GM21367 (cell line): ENCODE measurements around the gene FLCN.

Experiments
- ATAC-seq: cut with Tn5 transposase; IDR thresholded peaks from one replicate; pipeline ENCODE4 v1.9.1; 2021; ENCODE audit not compliant: unreplicated experiment

Gene FLCN

DNA sequence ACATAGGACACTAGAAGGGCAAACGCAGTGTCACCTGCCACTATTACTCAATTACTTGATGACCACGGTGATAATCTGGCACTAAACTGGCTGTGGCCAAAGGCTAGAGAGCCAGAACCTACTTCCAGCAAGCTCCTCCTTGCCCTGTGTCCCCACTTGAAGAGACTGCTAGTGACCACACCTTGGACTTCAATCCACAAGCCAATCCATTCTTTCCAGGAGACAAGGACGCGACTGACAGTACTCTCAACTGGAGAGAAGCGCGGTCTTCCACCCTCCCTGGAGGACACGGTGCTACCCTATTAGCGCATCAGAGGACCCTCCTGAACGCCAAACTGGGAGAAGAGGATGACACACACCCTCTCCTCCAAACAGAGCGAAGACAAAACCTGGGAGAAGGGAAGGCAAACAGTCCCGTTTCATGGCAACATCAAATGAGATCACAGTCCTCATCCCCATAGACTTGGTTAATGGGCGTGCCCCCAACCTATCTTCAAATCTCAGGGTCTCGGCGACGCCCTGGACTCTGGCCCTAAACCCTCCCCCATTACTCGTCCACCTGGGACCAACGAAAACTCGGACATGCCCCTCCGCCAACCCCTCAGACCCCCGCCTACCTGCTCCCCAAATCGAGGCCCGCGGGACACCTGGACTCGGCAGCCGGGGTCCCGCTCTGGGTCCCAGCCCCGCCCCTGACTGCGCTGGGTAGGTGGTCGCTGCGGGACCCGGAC lies 508 bp downstream of the FLCN start:
- ATAC-seq: no peak

DNA sequence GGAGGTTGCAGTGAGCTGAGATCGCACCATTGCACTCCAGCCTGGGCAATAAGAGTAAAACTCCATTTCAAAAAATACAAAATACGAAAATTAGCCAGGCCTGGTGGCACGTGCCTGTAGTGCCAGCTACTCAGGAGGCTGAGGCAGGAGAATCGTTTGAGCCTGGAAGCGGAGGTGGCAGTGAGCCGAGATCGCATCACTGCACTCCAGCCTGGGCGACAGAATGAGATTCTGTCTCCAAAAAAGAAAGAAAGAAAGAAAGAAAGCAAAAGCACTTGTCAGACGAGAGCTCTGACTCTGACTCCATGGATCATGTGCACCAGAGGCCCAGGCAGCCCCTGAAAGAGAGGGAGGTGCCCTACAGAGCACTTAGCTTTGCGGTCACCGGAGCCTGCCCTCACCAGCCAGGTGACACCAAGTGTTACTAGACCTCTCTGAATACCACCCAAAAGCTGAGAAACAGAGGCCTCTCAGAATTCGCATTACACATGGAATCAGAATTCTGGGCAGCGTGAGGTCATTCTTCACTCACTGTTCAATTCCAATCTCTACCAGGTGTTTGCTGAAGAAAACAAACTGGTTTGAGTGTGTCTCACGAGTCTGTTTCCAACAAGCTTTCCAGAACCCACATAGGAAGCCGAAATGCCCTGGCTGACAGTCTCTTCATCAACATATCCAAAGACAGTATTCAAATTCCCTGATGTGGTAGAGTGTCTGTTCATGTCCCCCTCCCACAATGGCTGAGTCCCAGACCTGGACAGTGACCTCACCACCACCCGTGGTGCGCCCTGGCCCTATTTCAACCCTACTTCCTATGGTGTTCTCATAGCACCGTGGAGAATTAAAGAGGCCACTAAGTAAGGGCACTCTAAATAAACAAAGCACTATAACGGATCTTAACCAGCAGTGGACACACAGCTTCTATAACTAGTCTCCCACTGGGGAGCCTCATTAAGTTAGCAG lies 1.5 kb downstream of the FLCN start:
- no peak for ATAC-seq

DNA sequence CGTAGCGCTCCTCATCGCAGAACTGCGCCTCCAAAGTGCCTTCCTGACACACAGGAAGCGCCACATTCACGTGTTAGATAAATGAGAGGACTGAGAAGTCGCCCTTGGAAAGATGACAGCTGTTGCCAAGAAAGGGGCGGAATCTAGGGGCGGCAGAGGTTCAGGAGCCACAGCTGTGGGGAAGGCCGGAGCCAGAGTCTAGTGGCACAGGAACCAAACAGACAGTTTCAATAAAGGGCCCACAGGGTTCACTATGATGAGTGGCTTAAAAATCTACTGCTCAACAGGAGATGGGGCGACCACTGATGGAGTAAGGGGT lies 4.7 kb downstream of the FLCN start:
- ATAC-seq: no peak

DNA sequence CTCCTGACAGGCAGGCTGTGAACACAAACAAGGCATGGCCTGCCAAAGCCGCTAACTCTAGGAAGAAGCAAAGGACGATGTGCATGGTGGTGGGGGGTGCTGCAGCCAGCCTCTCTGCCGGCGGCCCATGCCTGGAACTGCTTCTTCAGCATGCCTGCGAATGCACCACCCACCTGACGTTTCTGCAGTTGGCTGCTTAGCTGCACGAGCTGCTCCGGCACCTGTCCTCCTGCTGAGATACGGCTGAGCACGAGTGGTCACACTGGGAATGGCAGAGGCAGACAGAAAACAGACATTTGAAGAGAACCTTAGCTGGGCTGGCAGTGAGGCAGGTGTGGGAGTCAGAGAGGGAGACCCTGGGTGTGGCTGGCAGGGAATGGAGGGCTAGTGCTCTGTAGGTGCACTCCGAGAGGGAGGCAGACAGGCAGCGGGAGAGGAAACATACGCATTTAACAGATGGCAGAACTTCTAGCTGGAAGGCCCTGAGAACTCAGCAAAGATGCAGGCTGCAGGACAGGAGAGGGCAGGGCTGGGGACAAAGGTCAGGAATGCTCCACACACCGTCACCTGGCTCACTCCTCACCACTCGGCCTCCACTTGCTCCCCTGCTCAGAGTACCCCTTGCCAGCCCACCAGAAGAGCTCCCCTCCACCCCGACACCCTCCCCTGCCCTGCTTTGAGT lies 5.2 kb downstream of the FLCN start:
- no peak for ATAC-seq

DNA sequence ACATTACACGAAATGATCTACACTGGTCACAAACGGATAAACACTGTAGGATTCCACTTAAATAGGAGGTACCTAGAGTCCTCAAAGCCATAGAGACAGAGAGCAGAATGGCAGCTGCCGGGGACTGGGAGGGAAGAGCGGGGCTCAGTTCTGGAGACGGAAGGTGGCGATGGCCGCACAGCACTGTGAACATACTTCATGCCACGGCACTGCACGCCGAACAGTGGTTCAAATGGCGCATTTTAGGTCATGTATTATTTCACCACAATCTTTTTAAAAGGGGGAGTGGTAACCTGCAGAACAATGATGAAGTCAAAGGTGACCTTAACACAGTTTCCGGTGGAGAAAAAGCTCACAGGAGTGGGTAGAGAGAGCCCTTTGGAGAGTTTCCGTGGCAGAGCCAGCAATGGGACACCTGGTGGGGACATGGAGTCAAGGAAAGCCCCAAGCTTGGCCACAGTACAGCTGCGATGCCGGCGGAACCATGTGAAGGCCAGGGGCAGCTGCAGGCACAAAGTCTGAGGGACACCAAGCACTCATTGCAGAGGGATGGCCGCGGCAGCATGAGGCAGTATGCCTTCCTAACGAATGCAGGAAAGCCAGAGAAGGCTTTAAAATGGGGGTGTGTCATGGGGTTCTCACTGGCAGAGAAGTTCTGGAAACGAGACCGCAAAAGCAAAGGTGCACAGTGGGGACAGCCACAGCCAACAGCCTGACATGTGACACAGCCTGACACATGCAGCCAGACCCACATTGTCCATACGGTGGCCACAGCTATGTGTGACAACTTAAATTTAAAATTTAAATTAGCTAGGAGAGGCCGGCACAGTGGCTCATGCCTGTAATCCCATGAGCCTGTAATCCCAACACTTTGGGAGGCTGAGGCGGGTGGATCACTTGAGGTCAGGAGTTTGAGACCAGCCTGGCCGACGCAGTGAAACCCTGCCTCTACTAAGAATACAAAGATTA lies 7.3 kb downstream of the FLCN start:
- ATAC-seq: no peak

DNA sequence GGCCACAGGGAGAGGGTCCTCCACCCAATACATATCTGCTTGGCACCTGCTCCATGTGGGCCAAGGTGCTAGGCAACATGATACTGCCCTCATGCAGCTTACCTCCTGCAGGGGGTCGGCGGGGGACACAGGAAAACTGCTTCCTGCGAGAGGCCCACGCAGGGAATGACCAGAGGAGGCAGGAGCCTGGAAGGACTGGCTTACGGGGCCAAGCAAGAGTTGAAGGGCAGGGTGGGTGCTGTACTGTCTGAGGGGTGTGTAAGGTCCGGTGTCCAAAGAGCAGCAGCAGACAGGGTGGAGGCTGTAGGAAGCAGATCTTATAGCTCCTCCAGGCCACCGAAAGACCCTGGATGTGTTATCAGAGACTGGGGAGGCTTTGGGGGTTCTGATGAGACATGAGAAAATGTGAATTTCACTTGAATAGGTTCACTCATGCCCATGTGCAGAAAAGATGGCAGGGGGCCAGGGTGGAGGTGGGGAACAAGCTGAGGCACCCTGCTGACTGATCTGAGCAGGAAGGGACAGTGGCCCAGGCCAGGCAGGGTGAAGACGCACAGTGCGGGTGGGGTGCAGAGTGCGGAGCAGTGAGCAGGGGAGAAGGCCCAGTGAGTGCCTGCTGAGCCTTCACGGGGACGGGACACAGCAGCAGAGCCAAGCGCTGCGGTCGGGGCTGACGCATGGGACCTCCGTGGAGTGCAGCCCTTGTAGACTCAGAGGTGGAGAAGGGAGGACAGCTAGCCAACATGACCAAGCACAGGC lies 8.3 kb downstream of the FLCN start:
- no peak for ATAC-seq

DNA sequence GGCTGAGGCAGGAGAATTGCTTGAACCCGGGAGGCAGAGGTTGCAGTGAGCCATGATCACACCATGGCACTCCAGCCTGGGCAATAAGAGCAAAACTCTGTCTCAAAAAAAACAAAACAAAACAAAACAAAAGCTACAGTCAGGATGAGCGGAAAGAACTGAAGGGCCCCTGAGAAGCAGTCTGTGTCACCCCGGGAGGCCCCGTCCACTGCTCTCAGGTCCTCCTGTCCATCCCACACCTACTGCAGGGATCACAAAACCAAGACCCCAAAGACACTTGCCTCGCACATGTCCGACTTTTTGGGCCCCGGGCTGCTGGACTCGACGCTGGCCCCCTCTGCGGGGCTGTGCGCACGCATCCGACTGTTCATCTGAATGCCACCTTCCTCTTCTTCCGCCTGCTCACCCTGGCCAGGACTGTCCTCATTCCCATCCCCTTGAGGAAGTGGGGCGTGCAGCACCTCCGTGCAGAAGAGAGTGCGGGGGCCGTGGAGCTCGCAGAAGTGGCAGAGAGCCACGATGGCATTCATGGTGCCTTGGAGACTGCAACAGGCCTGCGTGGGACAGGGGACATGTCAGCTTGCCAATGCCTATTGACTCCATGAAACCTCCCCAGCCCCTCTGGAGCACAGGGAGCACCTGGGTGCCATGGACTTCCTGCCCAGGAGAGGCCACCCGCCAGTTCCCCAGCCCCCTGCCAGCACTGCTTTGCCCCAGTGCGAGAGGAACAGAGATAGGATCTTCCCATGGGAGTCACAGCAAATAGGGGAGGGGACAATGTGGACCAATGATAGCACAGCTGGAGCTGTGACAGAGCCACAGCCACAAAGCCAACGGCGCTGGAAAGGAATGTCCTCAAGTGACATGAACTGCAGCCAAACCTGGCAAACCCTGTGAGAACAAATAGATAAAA lies 9.1 kb downstream of the FLCN start:
- no peak for ATAC-seq

DNA sequence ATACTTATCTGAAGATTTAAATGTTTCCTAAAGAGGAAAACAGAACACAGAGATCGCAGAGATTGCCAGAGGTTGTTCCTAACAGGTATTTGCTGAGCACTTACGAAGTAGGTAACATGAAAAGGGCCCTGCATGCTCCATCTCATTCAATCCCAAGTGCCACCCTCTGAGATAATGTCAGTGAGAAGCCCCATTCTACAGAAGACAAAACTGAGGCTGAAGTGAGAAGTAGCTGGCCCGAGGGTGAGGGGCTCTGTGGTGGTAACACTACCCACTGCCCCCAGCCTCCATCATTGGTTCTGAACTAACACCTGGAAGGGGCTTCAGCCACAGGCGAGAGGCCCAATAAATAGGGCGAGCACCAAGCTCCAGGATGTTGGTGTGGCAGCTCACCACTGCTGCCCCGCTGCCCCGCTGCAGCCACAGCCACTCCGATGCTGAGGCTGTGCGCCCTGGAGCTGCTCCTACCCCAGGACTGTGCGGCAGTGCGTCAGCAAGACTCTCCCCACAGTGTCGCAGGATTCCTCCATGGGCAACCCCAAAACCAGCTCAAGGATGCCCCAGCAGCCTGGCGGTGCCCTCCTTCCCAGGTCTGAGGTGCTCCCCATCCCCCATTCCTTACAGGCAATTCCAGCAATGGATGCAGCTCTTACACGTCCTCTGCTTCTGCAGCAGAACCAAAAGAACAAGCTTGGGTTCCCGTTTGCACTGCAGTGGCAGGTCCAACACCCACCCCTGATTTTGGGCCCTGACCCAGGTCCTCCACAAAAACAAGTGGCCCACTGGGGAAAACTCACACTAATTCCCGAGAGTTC lies 10.3 kb downstream of the FLCN start:
- no peak for ATAC-seq

DNA sequence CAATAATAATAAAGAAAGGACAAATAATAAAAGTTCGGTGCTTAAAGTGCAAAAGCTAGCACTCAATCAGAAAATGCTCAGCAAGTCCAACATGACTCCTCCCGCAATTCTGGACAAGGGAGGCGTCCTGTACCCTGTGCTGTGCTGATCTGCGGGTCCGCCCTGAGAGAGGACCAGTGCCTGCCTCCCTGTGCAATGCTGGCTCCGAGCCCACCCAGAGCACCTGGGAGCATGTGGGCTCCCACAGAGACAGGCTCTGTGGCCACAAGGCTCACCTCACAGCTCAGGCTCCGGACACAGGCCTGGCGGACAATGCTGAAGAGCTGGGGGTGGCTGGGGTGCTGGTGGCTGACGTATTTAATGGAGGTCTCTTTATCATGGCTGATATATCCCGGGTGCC lies 11.1 kb downstream of the FLCN start:
- ATAC-seq: no peak

DNA sequence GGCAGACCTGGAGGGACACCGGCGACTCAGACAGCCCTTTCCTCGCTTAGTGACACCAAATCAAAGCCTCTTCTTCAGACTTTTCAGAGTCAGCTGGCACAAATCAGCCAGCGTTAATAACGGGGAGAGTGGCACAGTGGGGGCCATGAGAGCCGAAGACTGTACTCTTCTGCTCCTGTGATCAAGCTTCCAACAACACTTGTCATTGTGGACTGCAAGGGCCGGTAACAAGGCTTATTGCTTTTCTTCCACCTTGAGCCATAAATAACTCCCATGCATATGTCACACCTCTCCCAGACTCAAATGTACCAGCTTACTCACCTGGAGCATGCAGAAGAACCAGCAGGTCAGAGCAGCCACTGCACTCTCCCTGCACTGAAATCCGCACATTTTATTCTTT lies 12.8 kb downstream of the FLCN start:
- ATAC-seq: no peak

DNA sequence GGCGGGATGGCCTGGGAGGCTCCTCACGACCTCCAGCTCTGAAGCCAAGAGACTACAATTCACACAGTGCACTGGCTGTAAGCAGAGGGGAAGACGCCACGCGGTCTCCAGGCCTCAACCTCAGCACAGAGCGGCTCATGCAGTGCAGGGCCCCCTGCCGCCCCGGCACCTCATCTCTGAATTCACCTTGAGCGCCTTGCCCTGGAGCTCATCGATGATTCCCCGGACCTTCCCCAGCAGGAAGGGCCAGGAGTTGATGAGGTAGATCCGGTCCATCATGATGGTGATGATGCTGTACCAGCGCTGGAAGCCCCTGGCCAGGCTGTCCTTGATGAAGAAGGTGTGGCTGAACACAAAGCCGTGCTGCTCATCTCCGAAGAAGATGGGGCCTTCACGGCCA lies 13.2 kb downstream of the FLCN start:
- ATAC-seq: no peak

DNA sequence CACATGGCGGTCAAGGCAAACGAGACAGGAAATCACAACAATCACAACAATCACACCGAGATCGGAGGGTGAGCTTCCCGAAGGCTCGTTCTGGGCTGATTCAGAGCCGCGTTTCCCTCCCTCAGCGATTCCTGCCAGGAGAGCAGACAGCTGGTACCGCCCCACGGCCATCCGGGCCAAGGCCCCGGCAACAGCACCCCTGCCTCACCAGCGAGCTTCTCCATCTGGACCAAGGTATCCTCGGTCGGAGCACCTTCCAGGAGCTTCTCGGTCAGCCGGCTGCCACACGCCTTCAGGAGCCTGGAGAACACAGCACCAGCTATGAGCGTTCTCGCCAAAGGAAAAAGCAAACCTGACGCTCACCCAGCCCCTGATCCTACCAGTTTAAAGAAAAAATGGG lies 15.6 kb downstream of the FLCN start:
- no peak for ATAC-seq

DNA sequence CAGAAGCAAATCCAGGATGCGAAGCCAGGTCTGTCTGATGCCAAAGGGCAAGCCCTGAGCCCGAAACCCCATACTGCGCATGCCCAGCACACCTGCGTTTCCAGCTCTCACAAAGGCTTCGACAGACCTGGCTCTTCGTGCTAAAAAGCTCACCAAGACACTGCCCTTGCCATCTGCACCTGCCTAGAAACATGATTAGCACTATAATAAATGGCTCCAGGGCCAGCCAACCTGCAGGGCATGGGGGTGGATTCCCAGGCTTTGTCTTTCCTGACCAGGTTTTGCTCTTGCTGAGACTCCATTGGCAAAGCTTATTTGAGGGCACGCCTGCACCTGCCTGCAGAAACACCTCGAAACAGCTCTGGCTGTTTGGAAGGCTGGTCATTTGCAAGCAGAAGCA lies 16.4 kb downstream of the FLCN start:
- no peak for ATAC-seq

DNA sequence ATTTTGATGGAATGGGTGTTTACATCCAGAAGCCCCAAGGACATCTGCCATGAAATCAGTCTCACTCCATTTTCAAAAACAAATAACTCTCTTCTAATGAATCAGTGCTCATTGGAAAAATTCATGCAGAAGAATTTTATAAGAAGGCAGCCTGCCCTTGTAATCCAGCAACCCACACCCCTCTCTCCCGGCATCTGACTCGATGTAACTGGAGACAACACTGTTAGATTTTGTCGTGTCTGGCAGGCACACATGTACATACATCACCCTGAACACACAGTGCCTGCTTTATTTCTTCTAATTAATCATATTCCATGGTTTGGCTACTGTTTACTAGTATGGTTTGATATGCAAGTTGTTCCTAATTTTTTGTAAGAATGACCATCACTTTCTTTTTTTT lies 19.0 kb downstream of the FLCN start:
- ATAC-seq: no peak

DNA sequence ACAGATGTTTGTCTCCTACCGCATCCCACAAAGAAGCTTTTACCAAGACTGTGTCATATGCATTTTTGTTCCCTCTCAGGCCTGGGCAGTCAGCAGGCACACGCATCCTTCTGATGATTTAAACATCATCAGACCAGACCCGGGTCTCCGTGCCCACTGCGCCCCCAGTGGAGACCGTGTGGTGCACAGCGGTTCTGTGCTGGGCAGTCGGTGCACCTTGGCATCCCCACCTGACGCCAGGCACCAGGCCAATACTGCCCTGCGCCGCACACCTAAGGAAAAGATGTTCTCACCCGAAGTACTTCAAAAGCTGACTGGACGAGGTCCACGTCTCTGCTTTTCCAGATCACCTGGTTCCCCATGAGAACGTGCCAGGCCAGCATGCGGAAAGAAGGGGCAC lies 20.2 kb downstream of the FLCN start:
- no peak for ATAC-seq

DNA sequence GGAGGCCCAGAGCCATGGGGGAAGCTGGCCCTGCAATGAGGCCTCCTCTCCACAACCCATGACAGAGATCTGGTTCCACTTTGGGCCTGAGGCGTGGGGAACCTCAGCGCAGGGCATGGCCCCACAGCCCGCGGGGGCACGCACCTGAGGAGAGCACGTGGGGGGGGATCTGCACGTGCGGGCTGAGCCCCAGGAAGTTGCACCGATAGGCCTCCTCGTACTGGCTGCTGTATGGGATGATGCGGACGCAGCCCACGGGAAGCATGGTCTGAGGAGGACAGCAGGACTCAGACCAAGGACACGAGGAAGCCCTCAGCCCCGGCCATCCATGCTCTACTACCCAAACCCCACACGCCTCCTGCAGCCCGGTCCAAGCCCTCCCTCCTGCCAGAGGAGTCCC lies 20.7 kb downstream of the FLCN start:
- ATAC-seq: no peak

DNA sequence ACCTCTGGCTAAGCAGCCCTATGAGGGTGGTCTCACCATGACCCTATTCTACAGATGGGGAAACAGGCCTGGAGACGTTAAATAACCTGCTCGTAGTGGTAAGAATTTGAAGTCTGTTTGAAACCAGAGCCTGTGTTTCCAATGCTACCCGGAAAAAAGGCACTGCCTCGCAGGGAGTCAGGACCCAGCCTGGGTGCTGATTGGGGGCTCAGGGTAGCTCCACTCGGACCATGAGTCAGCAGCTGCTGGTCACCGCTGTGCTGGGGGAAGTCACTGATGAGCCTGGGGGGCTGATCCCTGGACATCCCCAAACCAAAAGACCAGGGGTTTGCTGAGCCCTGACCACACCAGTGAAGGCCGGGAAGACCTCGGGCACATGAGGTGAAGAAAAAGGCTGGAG lies 21.4 kb downstream of the FLCN start:
- no peak for ATAC-seq
